Esophagus muscularis mucosa (tissue), 4 donors: ENCODE results near the gene KRT74.

ENCODE experiments used
- EP300 ChIP-seq: sonication (generic); formaldehyde crosslinking; IDR thresholded peaks from one replicate; pipeline ENCODE4 v1.6.1; 2017; ENCODE audit warnings: antibody characterized with exemption
- POLR2A ChIP-seq: fragments of 450-650 bp; IDR thresholded peaks from one replicate; pipeline ENCODE4 v1.6.1; 2017; ENCODE audit warnings: antibody characterized with exemption, moderate library complexity, mild to moderate bottlenecking, low read depth
- POLR2AphosphoS5 ChIP-seq, 2 donors: sonication (generic); formaldehyde crosslinking; IDR thresholded peaks; one replicate each; pipeline ENCODE4 v1.6.1; 2017; ENCODE audit warnings: antibody characterized with exemption in 2 of 2
- TF ChIP-seq, protein P1 (sequence below), 3 experiments: fragments of 200-600 bp in 2 of 3; fragments of 450-650 bp in 1 of 3; sonication (generic) in 2 of 3; IDR thresholded peaks; one replicate each; pipeline ENCODE4 v1.5.1; 2017 to 2019; ENCODE audit warnings: antibody characterized with exemption in 3 of 3, mild to moderate bottlenecking in 2 of 3, moderate library complexity in 1 of 3

DNA sequence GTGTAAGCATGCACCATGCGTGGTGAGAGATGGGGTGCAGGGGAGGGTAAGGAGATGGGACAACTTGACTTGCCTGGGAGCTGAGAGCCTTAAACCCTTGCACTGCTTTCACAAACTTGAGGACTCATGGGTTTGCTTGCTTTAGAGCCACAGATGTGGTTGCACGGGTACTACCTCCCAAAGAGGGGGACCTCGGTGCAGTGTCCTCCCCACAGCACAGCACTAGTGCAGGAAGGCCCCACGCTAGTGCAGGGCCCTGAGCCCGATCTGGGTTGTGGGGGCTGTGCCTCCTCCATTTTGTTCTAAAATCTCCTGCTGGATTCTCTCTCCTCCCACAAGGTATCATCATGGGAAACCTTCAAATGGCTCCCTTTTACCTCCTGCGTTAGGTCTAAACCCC is 16.4 kb upstream of the KRT74 start:
- TF ChIP-seq, protein P1, sequence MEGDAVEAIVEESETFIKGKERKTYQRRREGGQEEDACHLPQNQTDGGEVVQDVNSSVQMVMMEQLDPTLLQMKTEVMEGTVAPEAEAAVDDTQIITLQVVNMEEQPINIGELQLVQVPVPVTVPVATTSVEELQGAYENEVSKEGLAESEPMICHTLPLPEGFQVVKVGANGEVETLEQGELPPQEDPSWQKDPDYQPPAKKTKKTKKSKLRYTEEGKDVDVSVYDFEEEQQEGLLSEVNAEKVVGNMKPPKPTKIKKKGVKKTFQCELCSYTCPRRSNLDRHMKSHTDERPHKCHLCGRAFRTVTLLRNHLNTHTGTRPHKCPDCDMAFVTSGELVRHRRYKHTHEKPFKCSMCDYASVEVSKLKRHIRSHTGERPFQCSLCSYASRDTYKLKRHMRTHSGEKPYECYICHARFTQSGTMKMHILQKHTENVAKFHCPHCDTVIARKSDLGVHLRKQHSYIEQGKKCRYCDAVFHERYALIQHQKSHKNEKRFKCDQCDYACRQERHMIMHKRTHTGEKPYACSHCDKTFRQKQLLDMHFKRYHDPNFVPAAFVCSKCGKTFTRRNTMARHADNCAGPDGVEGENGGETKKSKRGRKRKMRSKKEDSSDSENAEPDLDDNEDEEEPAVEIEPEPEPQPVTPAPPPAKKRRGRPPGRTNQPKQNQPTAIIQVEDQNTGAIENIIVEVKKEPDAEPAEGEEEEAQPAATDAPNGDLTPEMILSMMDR (IDR thresholded peaks at IDR 0.05) = no peak
- TF ChIP-seq POLR2A = no peak
- no peak for TF ChIP-seq EP300
- TF ChIP-seq POLR2AphosphoS5 (IDR thresholded peaks at IDR 0.05) = no peak
